ENCODE data around the gene INO80D.
"Not testable (repeated sequence)": the region's sequence is repeated elsewhere in the genome, so short reads cannot be mapped to it uniquely, and the experiment has no call there.

INO80D gene

GRCh38 chr2:205977699-205978098 is 108.3 kb downstream of the INO80D start:
- H3K9me3 ChIP-seq (ENCODE audit: control insufficient read depth, low read length); H3K27me3 ChIP-seq (ENCODE audit: control insufficient read depth in 1 of 2, insufficient read depth in 1 of 2, low read length in 2 of 2); H3K36me3 ChIP-seq (ENCODE audit: control insufficient read depth in 1 of 2, insufficient read depth in 2 of 2, low read depth in 1 of 2, low read length in 2 of 2); H3K4me3 ChIP-seq (ENCODE audit: insufficient read depth in 1 of 2, low read depth in 1 of 2, low read length in 2 of 2); H4K8ac ChIP-seq (ENCODE audit: low read length); H2BK15ac ChIP-seq (ENCODE audit: low read depth, poor library complexity, severe bottlenecking); H3K4me2 ChIP-seq (ENCODE audit: low read length, poor library complexity, severe bottlenecking); H3K79me1 ChIP-seq (replicated peaks; ENCODE audit: low read length, poor library complexity, severe bottlenecking); H3K4ac ChIP-seq (ENCODE audit: low read depth in 1 of 2, low read length in 2 of 2); H2BK5ac ChIP-seq (ENCODE audit: low read depth, low read length, poor library complexity, severe bottlenecking); H3K4me1 ChIP-seq (ENCODE audit: control insufficient read depth, insufficient read depth, low read depth, low read length); H2AK5ac ChIP-seq (ENCODE audit: low read length, severe bottlenecking); H2BK120ac ChIP-seq (ENCODE audit: low read depth, low read length); H3K9ac ChIP-seq (ENCODE audit: low read length); H3K14ac ChIP-seq (ENCODE audit: low read length in 2 of 2); H3K23ac ChIP-seq (ENCODE audit: low read length in 2 of 2); H3K27ac ChIP-seq (ENCODE audit: low read length, poor library complexity, severe bottlenecking); DNase-seq; H4K91ac ChIP-seq (ENCODE audit: low read length); H2BK12ac ChIP-seq (ENCODE audit: low read length in 2 of 2); H2AFZ ChIP-seq (ENCODE audit: low read depth, low read length); H3K18ac ChIP-seq (ENCODE audit: low read depth in 1 of 2, low read length in 2 of 2): not testable (repeated sequence)
- 90% methylated on average over 7 of the region's 7 CpGs for WGBS

- Histone ChIP-seq H4K91ac (ENCODE audit: low read length) (peak overlapping the region; percentile 39), H3K4me3 (ENCODE audit: insufficient read depth in 1 of 2, low read depth in 1 of 2, low read length in 2 of 2) (peak overlapping the region in 1 of 2 experiments; percentile 33)
- not testable (repeated sequence) for H3K27me3 ChIP-seq (ENCODE audit: control insufficient read depth in 1 of 2, insufficient read depth in 1 of 2, low read length in 2 of 2); H3K14ac ChIP-seq (ENCODE audit: low read length in 2 of 2); DNase-seq; H4K8ac ChIP-seq (ENCODE audit: low read length); H3K4ac ChIP-seq (ENCODE audit: low read depth in 1 of 2, low read length in 2 of 2); H3K79me1 ChIP-seq (replicated peaks; ENCODE audit: low read length, poor library complexity, severe bottlenecking); H3K27ac ChIP-seq (ENCODE audit: low read length, poor library complexity, severe bottlenecking); H2BK120ac ChIP-seq (ENCODE audit: low read depth, low read length); H3K4me2 ChIP-seq (ENCODE audit: low read length, poor library complexity, severe bottlenecking); H3K9me3 ChIP-seq (ENCODE audit: control insufficient read depth, low read length); H3K36me3 ChIP-seq (ENCODE audit: control insufficient read depth in 1 of 2, insufficient read depth in 2 of 2, low read depth in 1 of 2, low read length in 2 of 2); H3K4me1 ChIP-seq (ENCODE audit: control insufficient read depth, insufficient read depth, low read depth, low read length); H3K18ac ChIP-seq (ENCODE audit: low read depth in 1 of 2, low read length in 2 of 2); H2BK12ac ChIP-seq (ENCODE audit: low read length in 2 of 2); H3K9ac ChIP-seq (ENCODE audit: low read length); H2AFZ ChIP-seq (ENCODE audit: low read depth, low read length); H2BK15ac ChIP-seq (ENCODE audit: low read depth, poor library complexity, severe bottlenecking); H2BK5ac ChIP-seq (ENCODE audit: low read depth, low read length, poor library complexity, severe bottlenecking); H2AK5ac ChIP-seq (ENCODE audit: low read length, severe bottlenecking); H3K23ac ChIP-seq (ENCODE audit: low read length in 2 of 2)
- WGBS: 90% methylated on average over 39 of the region's 39 CpGs
These were observed 108.9 kb downstream of the INO80D start for GRCh38 chr2:205976934-205977659.

- Histone ChIP-seq H2BK15ac (ENCODE audit: low read depth, poor library complexity, severe bottlenecking) (no peak overlapping the region), H2AFZ (ENCODE audit: low read depth, low read length) (no peak overlapping the region), H4K91ac (ENCODE audit: low read length) (no peak overlapping the region), H3K27me3 (ENCODE audit: control insufficient read depth in 1 of 2, insufficient read depth in 1 of 2, low read length in 2 of 2) (no peaks in the 10 kb centered on the region), H3K4ac (ENCODE audit: low read depth in 1 of 2, low read length in 2 of 2) (no peak overlapping the region), H2BK12ac (ENCODE audit: low read length in 2 of 2) (no peak overlapping the region), H3K9me3 (ENCODE audit: control insufficient read depth, low read length) (no peaks in the 10 kb centered on the region), H2AK5ac (ENCODE audit: low read length, severe bottlenecking) (no peak overlapping the region), H3K4me1 (ENCODE audit: control insufficient read depth, insufficient read depth, low read depth, low read length) (peaks cover 7% of the 10 kb centered on the region), H2BK5ac (ENCODE audit: low read depth, low read length, poor library complexity, severe bottlenecking) (no peak overlapping the region), H3K4me3 (ENCODE audit: insufficient read depth in 1 of 2, low read depth in 1 of 2, low read length in 2 of 2) (no peak overlapping the region), H3K14ac (ENCODE audit: low read length in 2 of 2) (no peak overlapping the region), H3K79me1 (replicated peaks; ENCODE audit: low read length, poor library complexity, severe bottlenecking) (no peaks in the 10 kb centered on the region), H3K18ac (ENCODE audit: low read depth in 1 of 2, low read length in 2 of 2) (no peak overlapping the region), H3K23ac (ENCODE audit: low read length in 2 of 2) (no peak overlapping the region), H3K4me2 (ENCODE audit: low read length, poor library complexity, severe bottlenecking) (no peak overlapping the region), H4K8ac (ENCODE audit: low read length) (no peak overlapping the region), H2BK120ac (ENCODE audit: low read depth, low read length) (no peak overlapping the region), H3K36me3 (ENCODE audit: control insufficient read depth in 1 of 2, insufficient read depth in 2 of 2, low read depth in 1 of 2, low read length in 2 of 2) (no peaks in the 10 kb centered on the region), H3K27ac (ENCODE audit: low read length, poor library complexity, severe bottlenecking) (no peak overlapping the region), H3K9ac (ENCODE audit: low read length) (no peak overlapping the region)
- WGBS: 95% methylated on average over 19 of the region's 19 CpGs
- no peak for DNase-seq
These were observed 109.7 kb downstream of the INO80D start for GRCh38 chr2:205976120-205976814.

GRCh38 chr2:205975082-205975949 is 110.7 kb downstream of the INO80D start:
- H3K27ac ChIP-seq (ENCODE audit: low read length, poor library complexity, severe bottlenecking): peak overlapping the region; percentile 57
- H3K4ac ChIP-seq (ENCODE audit: low read depth in 1 of 2, low read length in 2 of 2): no peak overlapping the region
- H2BK12ac ChIP-seq (ENCODE audit: low read length in 2 of 2): no peak overlapping the region
- H3K4me2 ChIP-seq (ENCODE audit: low read length, poor library complexity, severe bottlenecking): no peak overlapping the region
- no peak overlapping the region for H2BK15ac ChIP-seq (ENCODE audit: low read depth, poor library complexity, severe bottlenecking)
- no peaks in the 10 kb centered on the region for H3K9me3 ChIP-seq (ENCODE audit: control insufficient read depth, low read length)
- H3K36me3 ChIP-seq (ENCODE audit: control insufficient read depth in 1 of 2, insufficient read depth in 2 of 2, low read depth in 1 of 2, low read length in 2 of 2): no peaks in the 10 kb centered on the region
- peak; percentile 13 for DNase-seq
- no peak overlapping the region for H2BK120ac ChIP-seq (ENCODE audit: low read depth, low read length)
- 74% methylated on average over 5 of the region's 5 CpGs for WGBS
- H3K23ac ChIP-seq (ENCODE audit: low read length in 2 of 2): no peak overlapping the region
- H3K9ac ChIP-seq (ENCODE audit: low read length): no peak overlapping the region
- no peaks in the 10 kb centered on the region for H3K79me1 ChIP-seq (replicated peaks; ENCODE audit: low read length, poor library complexity, severe bottlenecking)
- no peak overlapping the region for H4K91ac ChIP-seq (ENCODE audit: low read length)
- H2BK5ac ChIP-seq (ENCODE audit: low read depth, low read length, poor library complexity, severe bottlenecking): no peak overlapping the region
- H3K27me3 ChIP-seq (ENCODE audit: control insufficient read depth in 1 of 2, insufficient read depth in 1 of 2, low read length in 2 of 2): no peaks in the 10 kb centered on the region
- no peak overlapping the region for H3K4me3 ChIP-seq (ENCODE audit: insufficient read depth in 1 of 2, low read depth in 1 of 2, low read length in 2 of 2)
- peak overlapping the region; percentile 10 for H2AK5ac ChIP-seq (ENCODE audit: low read length, severe bottlenecking)
- no peak overlapping the region for H3K14ac ChIP-seq (ENCODE audit: low read length in 2 of 2)
- H2AFZ ChIP-seq (ENCODE audit: low read depth, low read length): no peak overlapping the region
- no peak overlapping the region for H3K18ac ChIP-seq (ENCODE audit: low read depth in 1 of 2, low read length in 2 of 2)
- peaks cover 7% of the 10 kb centered on the region for H3K4me1 ChIP-seq (ENCODE audit: control insufficient read depth, insufficient read depth, low read depth, low read length)
- H4K8ac ChIP-seq (ENCODE audit: low read length): no peak overlapping the region

All from mesenchymal stem cell (in vitro differentiated cells and primary cell).